Tibial nerve (tissue), 4 donors: Measurements from ENCODE around the gene ITGAE.

Experiments
- CTCF ChIP-seq, 5 experiments: fragments of 200-600 bp in 3 of 5; fragments of 450-650 bp in 2 of 5; sonication (generic) in 3 of 5; IDR thresholded peaks; one replicate each; pipeline ENCODE4 v1.5.1; 2016 to 2019; ENCODE audit warnings: antibody characterized with exemption in 5 of 5, mild to moderate bottlenecking in 3 of 5, moderate library complexity in 2 of 5
- EP300 ChIP-seq, 2 donors: sonication (generic); formaldehyde crosslinking; IDR thresholded peaks; one replicate each; pipeline ENCODE4 v1.6.1; 2017; ENCODE audit warnings: antibody characterized with exemption in 2 of 2, mild to moderate bottlenecking in 1 of 2

- TF ChIP-seq EP300 (IDR thresholded peaks at IDR 0.05) (no peak), CTCF (IDR thresholded peaks at IDR 0.05) (no peak)
These were observed 17.0 kb upstream of the ITGAE start for GRCh38 chr17:3817851-3818605.
